CD4-positive, alpha-beta memory T cell (primary cell): ENCODE measurements around the gene APBA2. TPM values are rescaled to one million over a fixed set of nuclear protein-coding genes. Genes with fewer than 3 reads are reported as not detected.
A peak's percentile ranks its signal among the peaks of the same experiment; 100 is the strongest.

Experiments used
- CTCF ChIA-PET: fragments of 350-600 bp; sonication (Branson Sonifier 250); formaldehyde crosslinking; loops from one replicate; lab custom pipeline; 2021; ENCODE audit warnings: inconsistent platforms; ENCODE audit not compliant: partially characterized antibody; lab: Charles Lee
- POLR2A ChIA-PET: fragments of 350-600 bp; sonication (Branson Sonifier 250); formaldehyde crosslinking; loops from one replicate; lab custom pipeline; 2021; ENCODE audit not compliant: partially characterized antibody; lab: Charles Lee
- DNase-seq, 5 donors: peaks; one replicate each; pipeline versions ENCODE4 v3.0.0 to v3.0.0-alpha.2; 2020 to 2022; ENCODE audit warnings: mixed read lengths in 1 of 5
- H3K27ac ChIP-seq: one replicate; pipeline ENCODE4 v1.7.0; 2013; ENCODE audit warnings: low read depth, low read length
- H3K27me3 ChIP-seq: 2 replicates; pipeline ENCODE4 v1.7.0; 2013; ENCODE audit warnings: mild to moderate bottlenecking, low read length, moderate library complexity; ENCODE audit not compliant: insufficient read depth
- H3K36me3 ChIP-seq: 2 replicates; pipeline ENCODE4 v1.7.0; 2013; ENCODE audit warnings: mild to moderate bottlenecking, low read length, moderate library complexity; ENCODE audit not compliant: insufficient read depth
- H3K4me1 ChIP-seq: 2 replicates; pipeline ENCODE4 v1.7.0; 2013; ENCODE audit warnings: mild to moderate bottlenecking, low read length, moderate library complexity; ENCODE audit not compliant: insufficient read depth
- H3K4me3 ChIP-seq, 2 donors: one replicate each; pipeline ENCODE4 v1.7.0; 2013; ENCODE audit warnings: low read length in 2 of 2, mild to moderate bottlenecking in 1 of 2
- H3K9me3 ChIP-seq, 2 donors: one replicate each; pipeline ENCODE4 v1.7.0; 2013; ENCODE audit warnings: low read length in 2 of 2, control low read depth in 1 of 2; ENCODE audit not compliant: control insufficient read depth in 1 of 2
- H3K27ac Mint-ChIP-seq, 7 donors: one replicate each; pipeline ENCODE4 v1.8.0; 2020 to 2021; ENCODE audit warnings: mixed read lengths in 7 of 7, mild to moderate bottlenecking in 6 of 7, inconsistent platforms in 3 of 7, moderate library complexity in 3 of 7
- H3K27me3 Mint-ChIP-seq, 2 donors: one replicate each; pipeline ENCODE4 v1.8.0; 2020 to 2021; ENCODE audit warnings: mixed read lengths in 2 of 2
- H3K36me3 Mint-ChIP-seq, 2 donors: one replicate each; pipeline ENCODE4 v1.8.0; 2020 to 2021; ENCODE audit warnings: mixed read lengths in 2 of 2, inconsistent platforms in 1 of 2, mild to moderate bottlenecking in 1 of 2
- H3K4me1 Mint-ChIP-seq, 4 donors: one replicate each; pipeline ENCODE4 v1.8.0; 2020 to 2021; ENCODE audit warnings: mixed read lengths in 4 of 4, mild to moderate bottlenecking in 1 of 4
- H3K4me3 Mint-ChIP-seq, 8 donors: one replicate each; pipeline ENCODE4 v1.8.0; 2020 to 2021; ENCODE audit warnings: mixed read lengths in 8 of 8, mild to moderate bottlenecking in 7 of 8, moderate library complexity in 6 of 8, inconsistent platforms in 3 of 8
- H3K9me3 Mint-ChIP-seq, 8 donors: one replicate each; pipeline ENCODE4 v1.8.0; 2020 to 2021; ENCODE audit warnings: mixed read lengths in 8 of 8, mild to moderate bottlenecking in 5 of 8, inconsistent platforms in 3 of 8, moderate library complexity in 1 of 8
- intact Hi-C: fragments of 100-400 bp; cut with micrococcal nuclease; formaldehyde crosslinking; loops from one replicate; pipeline ENCODE4 v1.15.1; 2023
- polyA plus RNA-seq, 2 donors: library from polyadenylated mRNA; unstranded; fragments of 300-500 nt; fragmentation: Illumina TruSeq; gene quantifications; one replicate each; pipeline ENCODE4 v1.2.3, GENCODE V29; 2021
- total RNA-seq, 2 experiments: library from RNA; stranded (reverse); gene quantifications; one replicate each; pipeline ENCODE4 v1.2.3, GENCODE V29; 2021

APBA2 gene
- total and polyA plus RNA-seq, 4 experiments from 2014 or later, result 11.1 to 57.3 (median 40.4) TPM

DNA sequence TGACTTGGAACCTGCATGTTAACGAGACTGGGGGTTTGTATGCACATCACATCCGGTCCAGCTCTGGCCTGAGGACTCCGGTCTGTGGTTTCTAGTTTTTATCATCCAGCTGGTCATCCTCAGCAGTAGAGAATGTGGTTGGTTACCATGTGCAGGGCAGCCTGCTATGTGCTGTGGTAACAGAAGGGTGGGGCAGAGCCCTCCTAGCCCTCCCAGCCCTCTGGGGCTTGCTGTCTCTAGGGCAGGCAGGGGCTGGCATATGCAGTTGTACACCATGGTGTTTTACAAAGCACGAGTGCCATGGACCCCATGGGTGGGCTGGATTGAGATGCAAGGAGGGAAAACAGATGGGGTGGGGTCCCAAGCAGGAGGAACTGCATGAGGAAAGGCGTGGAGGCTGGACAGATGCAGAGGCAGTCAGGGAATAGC, 70.2 kb downstream of the APBA2 start:
- Histone ChIP-seq H3K9me3 (no peaks in the 10 kb centered on the region), H3K36me3 (no peaks in the 10 kb centered on the region), H3K27ac (no peak overlapping the region), H3K27me3 (no peaks in the 10 kb centered on the region), H3K4me3 (no peak overlapping the region), H3K4me1 (peaks cover 32% of the 10 kb centered on the region)
- no peak for DNase-seq
- ChIA-PET POLR2A (interaction anchor here (1.2 kb wide), 1 partner anchor 14 kb away, joined by 5 read pairs; no protein-coding TSS in a partner anchor), CTCF (interaction anchor here (0.7 to 1.5 kb wide), 6 partner anchors 15 to 43 kb away, joined by 3 to 5 read pairs (median 3); no protein-coding TSS in a partner anchor)
- Mint-ChIP-seq H3K27me3 (no peaks in the 10 kb centered on the region), H3K27ac (peak overlapping the region in 2 of 7 donors; percentile 26 to 84), H3K4me3 (peak overlapping the region in 1 of 8 donors; percentile 50), H3K9me3 (no peaks in the 10 kb centered on the region), H3K36me3 (peaks cover 0 to 2% of the 10 kb centered on the region in 2 donors), H3K4me1 (peaks cover 23 to 55% (median 31%) of the 10 kb centered on the region in 4 donors)
- intact Hi-C loops, result no loop called here

- CTCF ChIA-PET, result interaction anchor here (0.7 to 1.5 kb wide), 3 partner anchors 18 to 43 kb away, joined by 3 to 5 read pairs (median 3); no protein-coding TSS in a partner anchor
- H3K27me3 Mint-ChIP-seq, result no peaks in the 10 kb centered on the region
- peaks cover 23 to 60% (median 29%) of the 10 kb centered on the region in 4 donors for H3K4me1 Mint-ChIP-seq
- H3K27ac Mint-ChIP-seq, result peak overlapping the region in 1 of 7 donors; percentile 26
- H3K4me3 ChIP-seq, result no peak overlapping the region
- H3K4me3 Mint-ChIP-seq, result no peak overlapping the region
- H3K36me3 Mint-ChIP-seq, result peaks cover 0 to 4% of the 10 kb centered on the region in 2 donors
- H3K9me3 Mint-ChIP-seq, result no peaks in the 10 kb centered on the region
- POLR2A ChIA-PET, result no interaction called here
- no peaks in the 10 kb centered on the region for H3K9me3 ChIP-seq
- H3K27me3 ChIP-seq, result no peaks in the 10 kb centered on the region
- H3K36me3 ChIP-seq, result no peaks in the 10 kb centered on the region
- H3K27ac ChIP-seq, result no peak overlapping the region
- peaks cover 32% of the 10 kb centered on the region for H3K4me1 ChIP-seq
- DNase-seq, result no peak
- intact Hi-C loops, result no loop called here
These were observed 70.7 kb downstream of the APBA2 start for GRCh38 chr15:28956491-28956890.

GRCh38 chr15:28957606-28958498, 72.1 kb downstream of the APBA2 start:
- CTCF ChIA-PET, result no interaction called here
- DNase-seq, result no peak
- Histone ChIP-seq H3K27me3 (no peaks in the 10 kb centered on the region), H3K4me3 (no peak overlapping the region), H3K4me1 (peaks cover 29% of the 10 kb centered on the region), H3K9me3 (no peaks in the 10 kb centered on the region), H3K36me3 (no peaks in the 10 kb centered on the region), H3K27ac (no peak overlapping the region)
- no peak overlapping the region for H3K4me3 Mint-ChIP-seq
- H3K27ac Mint-ChIP-seq, result peak overlapping the region in 4 of 7 donors; percentile 24 to 86 (median 51)
- H3K27me3 Mint-ChIP-seq, result no peaks in the 10 kb centered on the region
- peaks cover 0 to 4% of the 10 kb centered on the region in 2 donors for H3K36me3 Mint-ChIP-seq
- POLR2A ChIA-PET, result no interaction called here
- H3K9me3 Mint-ChIP-seq, result peaks cover 0 to 1% (median 0%) of the 10 kb centered on the region in 8 donors
- intact Hi-C loops, result no loop called here
- peaks cover 26 to 57% (median 29%) of the 10 kb centered on the region in 4 donors for H3K4me1 Mint-ChIP-seq

DNA sequence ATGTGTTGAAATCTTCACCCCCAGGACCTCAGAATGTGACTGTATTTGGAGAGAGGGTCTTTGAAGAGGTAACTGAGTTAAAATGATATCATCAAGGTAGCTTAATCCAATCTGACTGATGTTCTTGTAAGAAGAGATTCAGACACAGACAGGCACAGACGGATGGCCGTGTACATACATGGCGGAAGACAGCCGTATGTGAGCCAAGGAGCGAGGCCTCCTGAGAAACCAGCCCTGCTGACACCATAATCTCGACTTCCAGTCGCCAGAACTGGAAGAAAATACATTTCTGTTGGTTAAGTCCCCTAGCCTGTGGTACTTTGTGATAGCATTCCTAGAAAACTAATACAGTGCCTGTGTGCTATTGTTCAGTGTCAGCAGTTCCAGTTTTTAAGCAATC, 73.6 kb downstream of the APBA2 start:
- Histone ChIP-seq H3K4me3 (no peak overlapping the region), H3K27ac (no peak overlapping the region), H3K4me1 (peaks cover 14% of the 10 kb centered on the region), H3K27me3 (no peaks in the 10 kb centered on the region), H3K9me3 (no peaks in the 10 kb centered on the region), H3K36me3 (no peaks in the 10 kb centered on the region)
- POLR2A ChIA-PET, result no interaction called here
- DNase-seq, result no peak
- Mint-ChIP-seq H3K4me3 (no peak overlapping the region), H3K27me3 (no peaks in the 10 kb centered on the region), H3K9me3 (peaks cover 0 to 1% (median 0%) of the 10 kb centered on the region in 8 donors), H3K27ac (peak overlapping the region in 1 of 7 donors; percentile 15), H3K36me3 (peaks cover 1 to 4% of the 10 kb centered on the region in 2 donors), H3K4me1 (peaks cover 16 to 47% (median 18%) of the 10 kb centered on the region in 4 donors)
- CTCF ChIA-PET, result interaction anchor here (1.5 kb wide), 1 partner anchor 15 kb away, joined by 3 read pairs; no protein-coding TSS in a partner anchor
- intact Hi-C loops, result no loop called here

DNA sequence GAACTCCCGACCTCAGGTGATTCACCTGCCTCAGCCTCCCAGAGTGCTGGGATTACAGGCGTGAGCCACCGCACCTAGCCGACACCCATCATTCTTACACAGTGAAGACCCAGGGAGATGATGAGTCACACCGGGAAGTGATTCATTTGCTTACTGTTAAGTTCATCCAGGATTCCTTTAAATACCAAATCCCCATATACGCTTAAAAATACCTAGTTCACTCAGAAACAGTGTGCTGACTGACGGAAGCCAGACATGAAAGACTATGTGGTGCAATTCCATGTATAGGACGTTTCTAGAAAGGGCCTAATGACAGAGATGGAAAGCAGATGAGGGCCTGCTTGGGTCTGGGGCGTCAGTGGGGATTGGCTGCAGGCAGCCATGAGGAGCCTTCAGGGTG, 75.2 kb downstream of the APBA2 start:
- CTCF ChIA-PET, result no interaction called here
- Histone ChIP-seq H3K9me3 (no peaks in the 10 kb centered on the region), H3K4me1 (no peaks in the 10 kb centered on the region), H3K27me3 (no peaks in the 10 kb centered on the region), H3K27ac (no peak overlapping the region), H3K36me3 (no peaks in the 10 kb centered on the region), H3K4me3 (no peak overlapping the region)
- peaks cover 1 to 4% of the 10 kb centered on the region in 2 donors for H3K36me3 Mint-ChIP-seq
- POLR2A ChIA-PET, result no interaction called here
- no peaks in the 10 kb centered on the region for H3K27me3 Mint-ChIP-seq
- H3K27ac Mint-ChIP-seq, result no peak overlapping the region
- H3K9me3 Mint-ChIP-seq, result peaks cover 0 to 1% (median 0%) of the 10 kb centered on the region in 8 donors
- no peak for DNase-seq
- H3K4me1 Mint-ChIP-seq, result peaks cover 2 to 35% (median 4%) of the 10 kb centered on the region in 4 donors
- intact Hi-C loops, result no loop called here
- no peak overlapping the region for H3K4me3 Mint-ChIP-seq

GRCh38 chr15:28961391-28961790, 75.6 kb downstream of the APBA2 start:
- peaks cover 0 to 1% (median 0%) of the 10 kb centered on the region in 8 donors for H3K9me3 Mint-ChIP-seq
- peaks cover 0 to 37% (median 5%) of the 10 kb centered on the region in 4 donors for H3K4me1 Mint-ChIP-seq
- H3K4me3 Mint-ChIP-seq, result no peak overlapping the region

More at GRCh38 chr15:28961391-28961790, 75.6 kb downstream of the APBA2 start:
- Mint-ChIP-seq H3K27ac (no peak overlapping the region), H3K27me3 (no peaks in the 10 kb centered on the region), H3K36me3 (peaks cover 1 to 4% of the 10 kb centered on the region in 2 donors)
- H3K36me3 ChIP-seq, result no peaks in the 10 kb centered on the region
- DNase-seq, result no peak
- intact Hi-C loops, result no loop called here
- H3K9me3 ChIP-seq, result no peaks in the 10 kb centered on the region
- H3K27ac ChIP-seq, result no peak overlapping the region
- POLR2A ChIA-PET, result no interaction called here
- H3K27me3 ChIP-seq, result no peaks in the 10 kb centered on the region
- H3K4me1 ChIP-seq, result no peaks in the 10 kb centered on the region
- CTCF ChIA-PET, result no interaction called here
- H3K4me3 ChIP-seq, result no peak overlapping the region
